Mesenchymal stem cell (in vitro differentiated cells and primary cell): Measurements from ENCODE around the gene VPS4B.
A peak's percentile ranks its signal among the peaks of the same experiment; 100 is the strongest.

Experiments
- DNase-seq: peaks from one replicate; pipeline ENCODE4 v3.0.0-alpha.2; 2013
- H2AFZ ChIP-seq: one replicate; pipeline ENCODE4 v1.6.1; 2013; ENCODE audit warnings: low read depth, mild to moderate bottlenecking, control low read depth, inconsistent platforms, low read length, moderate library complexity
- H2AK5ac ChIP-seq: 2 replicates; pipeline ENCODE4 v1.6.1; 2013; ENCODE audit warnings: low read length, moderate library complexity, mild to moderate bottlenecking, inconsistent platforms; ENCODE audit not compliant: severe bottlenecking
- H2BK120ac ChIP-seq: one replicate; pipeline ENCODE4 v1.6.1; 2013; ENCODE audit warnings: low read depth, mild to moderate bottlenecking, inconsistent platforms, low read length, moderate library complexity
- H2BK12ac ChIP-seq, 2 experiments: one replicate each; pipeline ENCODE4 v1.6.1; 2013; ENCODE audit warnings: inconsistent platforms in 2 of 2, low read length in 2 of 2, mild to moderate bottlenecking in 2 of 2, moderate library complexity in 2 of 2, control low read depth in 1 of 2
- H2BK15ac ChIP-seq: one replicate; pipeline ENCODE4 v1.6.1; 2013; ENCODE audit warnings: mild to moderate bottlenecking, low read depth, inconsistent platforms; ENCODE audit not compliant: poor library complexity, severe bottlenecking
- H2BK5ac ChIP-seq: 2 replicates; pipeline ENCODE4 v1.6.1; 2013; ENCODE audit warnings: low read depth, mild to moderate bottlenecking, low read length, control low read depth, inconsistent platforms; ENCODE audit not compliant: poor library complexity, severe bottlenecking
- H3K14ac ChIP-seq, 2 experiments: one replicate each; pipeline ENCODE4 v1.6.1; 2013; ENCODE audit warnings: inconsistent platforms in 2 of 2, low read length in 2 of 2, control low read depth in 1 of 2, mild to moderate bottlenecking in 1 of 2, moderate library complexity in 1 of 2
- H3K18ac ChIP-seq, 2 experiments: one replicate each; pipeline ENCODE4 v1.6.1; 2013; ENCODE audit warnings: inconsistent platforms in 2 of 2, low read length in 2 of 2, control low read depth in 1 of 2, low read depth in 1 of 2, mild to moderate bottlenecking in 1 of 2
- H3K23ac ChIP-seq, 2 experiments: one replicate each; pipeline ENCODE4 v1.6.1; 2013; ENCODE audit warnings: inconsistent platforms in 2 of 2, low read length in 2 of 2, mild to moderate bottlenecking in 2 of 2, moderate library complexity in 2 of 2, control low read depth in 1 of 2
- H3K27ac ChIP-seq: 2 replicates; pipeline ENCODE4 v1.5.1; 2013; ENCODE audit warnings: mild to moderate bottlenecking, moderate library complexity, low read length, control low read depth, inconsistent platforms; ENCODE audit not compliant: poor library complexity, severe bottlenecking
- H3K27me3 ChIP-seq, 2 experiments: 2 replicates each; pipeline versions ENCODE4 v1.6.1 to v1.7.0; 2013; ENCODE audit warnings: low read length in 2 of 2, mild to moderate bottlenecking in 2 of 2, moderate library complexity in 2 of 2, control low read depth in 1 of 2, inconsistent platforms in 1 of 2; ENCODE audit not compliant: control insufficient read depth in 1 of 2, insufficient read depth in 1 of 2
- H3K36me3 ChIP-seq, 2 experiments: 2 replicates each; pipeline versions ENCODE4 v1.6.1 to v1.7.0; 2013; ENCODE audit warnings: low read length in 2 of 2, control low read depth in 1 of 2, inconsistent platforms in 1 of 2, low read depth in 1 of 2, mild to moderate bottlenecking in 1 of 2; ENCODE audit not compliant: insufficient read depth in 2 of 2, control insufficient read depth in 1 of 2
- H3K4ac ChIP-seq, 2 experiments: one replicate each; pipeline ENCODE4 v1.6.1; 2013; ENCODE audit warnings: inconsistent platforms in 2 of 2, low read length in 2 of 2, mild to moderate bottlenecking in 2 of 2, moderate library complexity in 2 of 2, control low read depth in 1 of 2, low read depth in 1 of 2
- H3K4me1 ChIP-seq: 2 replicates; pipeline ENCODE4 v1.6.1; 2013; ENCODE audit warnings: low read depth, low read length, control low read depth; ENCODE audit not compliant: control insufficient read depth, insufficient read depth
- H3K4me2 ChIP-seq: 2 replicates; pipeline ENCODE4 v1.6.1; 2013; ENCODE audit warnings: low read length, mild to moderate bottlenecking, inconsistent platforms; ENCODE audit not compliant: poor library complexity, severe bottlenecking
- H3K4me3 ChIP-seq, 2 experiments: 2 replicates each; pipeline versions ENCODE4 v1.5.1 to v1.7.0; 2013; ENCODE audit warnings: low read length in 2 of 2, mild to moderate bottlenecking in 2 of 2, control low read depth in 1 of 2, low read depth in 1 of 2; ENCODE audit not compliant: insufficient read depth in 1 of 2
- H3K79me1 ChIP-seq: replicated peaks from 2 replicates; pipeline ENCODE4 v1.6.1; 2013; ENCODE audit warnings: mild to moderate bottlenecking, control low read depth, low read length, inconsistent platforms; ENCODE audit not compliant: poor library complexity, severe bottlenecking
- H3K9ac ChIP-seq: 2 replicates; pipeline ENCODE4 v1.7.0; 2013; ENCODE audit warnings: mild to moderate bottlenecking, low read length, moderate library complexity
- H3K9me3 ChIP-seq: 2 replicates; pipeline ENCODE4 v1.7.0; 2013; ENCODE audit warnings: mild to moderate bottlenecking, low read length; ENCODE audit not compliant: control insufficient read depth
- H4K8ac ChIP-seq: one replicate; pipeline ENCODE4 v1.6.1; 2013; ENCODE audit warnings: inconsistent platforms, mild to moderate bottlenecking, low read length, moderate library complexity
- H4K91ac ChIP-seq: one replicate; pipeline ENCODE4 v1.6.1; 2013; ENCODE audit warnings: mild to moderate bottlenecking, low read length, inconsistent platforms
- WGBS: methylation state at CpG from one replicate; pipeline ENCODE4 v1.1.7; 2013; ENCODE audit warnings: mixed read lengths; 5-methylcytosine and 5-hydroxymethylcytosine counted together

The VPS4B gene

GRCh38 chr18:63356272-63356896 is 65.9 kb downstream of the VPS4B start:
- H3K18ac ChIP-seq = no peak overlapping the region
- no peak overlapping the region for H2AK5ac ChIP-seq
- no peak overlapping the region for H3K4me2 ChIP-seq
- peak overlapping the region; percentile 52 for H2BK15ac ChIP-seq
- H3K27me3 ChIP-seq = no peaks in the 10 kb centered on the region
- H2BK5ac ChIP-seq = no peak overlapping the region
- no peak overlapping the region for H2BK120ac ChIP-seq
- no peak overlapping the region for H2AFZ ChIP-seq
- H3K79me1 ChIP-seq = peaks cover 11% of the 10 kb centered on the region
- WGBS = 81% methylated on average over 3 of the region's 7 CpGs
- H4K91ac ChIP-seq = no peak overlapping the region
- H3K9ac ChIP-seq = no peak overlapping the region
- H2BK12ac ChIP-seq = peak overlapping the region in 1 of 2 experiments; percentile 31
- H3K4me3 ChIP-seq = no peak overlapping the region
- no peak overlapping the region for H4K8ac ChIP-seq
- no peak for DNase-seq
- no peak overlapping the region for H3K23ac ChIP-seq
- no peaks in the 10 kb centered on the region for H3K4me1 ChIP-seq
- H3K14ac ChIP-seq = no peak overlapping the region
- no peak overlapping the region for H3K4ac ChIP-seq
- H3K9me3 ChIP-seq = no peaks in the 10 kb centered on the region
- H3K27ac ChIP-seq = no peak overlapping the region
- H3K36me3 ChIP-seq = peaks cover 32 to 86% of the 10 kb centered on the region in 2 experiments

DNA sequence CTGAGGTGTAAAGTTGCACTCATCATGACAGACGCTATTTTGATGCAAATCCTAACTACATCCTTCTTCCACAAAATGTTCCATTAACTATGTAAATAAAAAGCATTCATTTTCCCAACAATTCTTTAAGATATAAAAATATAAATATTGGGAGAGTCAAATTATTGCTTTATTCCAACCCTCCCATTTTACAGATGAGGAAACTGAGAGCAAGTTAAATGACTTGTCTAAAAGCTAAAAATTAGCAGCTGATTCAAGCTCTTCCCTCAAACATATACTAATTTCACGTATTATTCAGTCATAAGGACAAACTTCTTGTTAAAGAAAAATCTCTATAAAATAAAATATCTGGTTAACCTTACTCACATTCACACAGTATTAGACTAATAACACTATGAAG is 72.0 kb downstream of the VPS4B start:
- Histone ChIP-seq H3K23ac (no peak overlapping the region), H4K91ac (no peak overlapping the region), H3K4me1 (peaks cover 2% of the 10 kb centered on the region), H3K27me3 (no peaks in the 10 kb centered on the region), H3K79me1 (peaks cover 23% of the 10 kb centered on the region), H3K27ac (no peak overlapping the region), H3K4me3 (no peak overlapping the region), H3K14ac (no peak overlapping the region), H2BK120ac (no peak overlapping the region), H2BK5ac (no peak overlapping the region), H3K4me2 (no peak overlapping the region), H3K4ac (no peak overlapping the region), H3K9me3 (no peaks in the 10 kb centered on the region), H3K9ac (no peak overlapping the region), H4K8ac (no peak overlapping the region), H2BK15ac (no peak overlapping the region), H3K36me3 (peaks cover 47 to 93% of the 10 kb centered on the region in 2 experiments), H2AFZ (no peak overlapping the region), H2AK5ac (no peak overlapping the region), H3K18ac (no peak overlapping the region), H2BK12ac (no peak overlapping the region)
- DNase-seq = no peak
- 86% methylated on average over 1 of the region's 2 CpGs for WGBS

GRCh38 chr18:63348508-63349136 is 73.7 kb downstream of the VPS4B start:
- Histone ChIP-seq H4K8ac (no peak overlapping the region), H3K23ac (no peak overlapping the region), H3K4me2 (no peak overlapping the region), H3K27ac (no peak overlapping the region), H3K4me3 (no peak overlapping the region), H2BK12ac (no peak overlapping the region), H3K18ac (no peak overlapping the region), H3K79me1 (peaks cover 26% of the 10 kb centered on the region), H3K4me1 (peaks cover 2% of the 10 kb centered on the region), H2AFZ (no peak overlapping the region), H2BK15ac (no peak overlapping the region), H2AK5ac (no peak overlapping the region), H3K14ac (no peak overlapping the region), H3K9me3 (no peaks in the 10 kb centered on the region), H3K9ac (no peak overlapping the region), H3K4ac (no peak overlapping the region), H3K27me3 (no peaks in the 10 kb centered on the region), H4K91ac (no peak overlapping the region), H3K36me3 (peaks cover 53 to 94% of the 10 kb centered on the region in 2 experiments), H2BK120ac (no peak overlapping the region), H2BK5ac (peak overlapping the region; percentile 9)
- no peak for DNase-seq
- WGBS = 96% methylated on average over 7 of the region's 7 CpGs

DNA sequence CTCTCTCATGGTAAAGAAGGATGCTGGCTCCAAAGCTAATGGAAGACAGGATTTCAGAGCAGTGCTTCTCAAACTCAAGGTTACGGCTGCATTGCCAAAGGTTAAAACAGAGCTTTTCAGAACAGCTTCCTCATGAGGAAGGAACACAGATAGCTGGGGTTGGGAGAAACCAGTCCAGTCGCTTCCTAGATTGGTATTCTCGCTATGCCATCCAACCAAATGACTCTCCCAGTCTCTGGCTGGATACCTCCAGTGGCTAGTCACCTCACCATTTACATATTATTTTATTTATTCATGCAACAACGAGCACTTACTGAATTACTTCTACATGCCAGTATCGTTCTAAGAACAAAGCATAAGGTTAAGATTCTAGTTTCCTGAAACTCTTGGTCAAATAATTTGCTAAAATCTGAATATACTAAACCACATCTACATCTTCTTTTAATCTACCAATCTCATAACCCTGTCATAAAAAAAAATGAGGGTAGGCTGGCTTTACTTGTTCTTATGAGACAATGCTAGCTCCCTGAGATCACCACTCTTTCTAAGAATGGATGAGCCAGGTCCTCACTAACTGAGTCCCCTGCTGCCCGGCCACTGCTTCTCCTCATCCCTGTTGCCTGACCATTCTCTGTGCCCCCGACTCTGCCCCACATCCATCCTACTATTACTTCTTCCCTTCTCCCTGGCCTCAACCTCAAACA is 75.6 kb downstream of the VPS4B start:
- H3K4me3 ChIP-seq = no peak overlapping the region
- H2BK5ac ChIP-seq = no peak overlapping the region
- H3K79me1 ChIP-seq = peaks cover 25% of the 10 kb centered on the region
- peak overlapping the region; percentile 13 for H3K9ac ChIP-seq
- no peak overlapping the region for H4K91ac ChIP-seq
- H3K27me3 ChIP-seq = no peaks in the 10 kb centered on the region
- H3K9me3 ChIP-seq = no peaks in the 10 kb centered on the region
- H3K4ac ChIP-seq = no peak overlapping the region
- H4K8ac ChIP-seq = no peak overlapping the region
- no peak overlapping the region for H3K18ac ChIP-seq
- H3K36me3 ChIP-seq = peaks cover 51 to 93% of the 10 kb centered on the region in 2 experiments
- H3K27ac ChIP-seq = no peak overlapping the region
- no peak overlapping the region for H2AFZ ChIP-seq
- H2BK120ac ChIP-seq = no peak overlapping the region
- H3K4me2 ChIP-seq = no peak overlapping the region
- no peak overlapping the region for H2BK15ac ChIP-seq
- H2BK12ac ChIP-seq = no peak overlapping the region
- peaks cover 2% of the 10 kb centered on the region for H3K4me1 ChIP-seq
- no peak overlapping the region for H3K14ac ChIP-seq
- WGBS = 97% methylated on average over 7 of the region's 7 CpGs
- H3K23ac ChIP-seq = no peak overlapping the region
- no peak for DNase-seq
- H2AK5ac ChIP-seq = no peak overlapping the region
